K562 (cell line): Measurements from ENCODE around the gene TSEN54. TPM values are rescaled to one million over a fixed set of nuclear protein-coding genes. Genes with fewer than 3 reads are reported as not detected.

Source experiments
- ATAC-seq: fragments of 200-7000 bp; cut with Tn5 transposase; 3 replicates; pipeline ENCODE4 v1.9.1; 2020; ENCODE audit warnings: moderate library complexity
- BruUV-seq: library from RNA; stranded (reverse); fragments of 400-500 nt; replicated peaks from 2 replicates; lab custom pipeline; 2021; lab: Mats Ljungman, UMichigan
- CTCF ChIA-PET: fragments of 300-600 bp; formaldehyde crosslinking; extraction: SDS; loops from one replicate; lab custom pipeline; 2021; ENCODE audit warnings: low intra/inter-chr PET ratio; lab: Yijun Ruan, JAX
- POLR2A ChIA-PET: fragments of 300-600, 350-650 bp; sonication (Branson Sonifier 250); formaldehyde crosslinking; extraction: SDS; loops from one replicate; lab custom pipeline; 2021; ENCODE audit warnings: antibody characterized with exemption, inconsistent platforms; lab: Yijun Ruan, JAX
- DNase-seq, 4 experiments: peaks; one replicate each; pipeline versions ENCODE4 v3.0.0 to v3.0.0-alpha.2; 2011 to 2018; ENCODE audit warnings: low spot score in 3 of 4, mixed read lengths in 3 of 4; ENCODE audit errors: extremely low read depth in 1 of 4
- FAIRE-seq: peaks from 2 replicates; lab custom pipeline; 2011; peaks lifted over from hg19 to GRCh38; lab: Jason Lieb, UNC
- H2AFZ ChIP-seq: 2 replicates; pipeline ENCODE4 v1.6.0; 2011; ENCODE audit warnings: low read depth, low read length, control low read depth, inconsistent platforms
- H3K27ac ChIP-seq: fragments of 200-600 bp; 3 replicates; pipeline ENCODE4 v1.8.0; 2011; ENCODE audit warnings: low read depth, mild to moderate bottlenecking, control low read depth, inconsistent platforms, low read length, moderate library complexity, mixed read lengths; ENCODE audit errors: extremely low read depth
- H3K27me3 ChIP-seq, 2 experiments: fragments of 300-600 bp in 1 of 2; 2 replicates in 1 of 2; 3 replicates in 1 of 2; pipeline versions ENCODE4 v1.6.0 to v1.8.0; 2011; ENCODE audit warnings: inconsistent platforms in 2 of 2, low read length in 2 of 2, mild to moderate bottlenecking in 1 of 2, mixed read lengths in 1 of 2, moderate library complexity in 1 of 2; ENCODE audit not compliant: control insufficient read depth in 2 of 2, insufficient read depth in 2 of 2
- H3K36me3 ChIP-seq: fragments of 300-600 bp; 3 replicates; pipeline ENCODE4 v1.8.0; 2011; ENCODE audit warnings: mild to moderate bottlenecking, low read length, inconsistent platforms; ENCODE audit not compliant: control insufficient read depth, insufficient read depth
- H3K4me1 ChIP-seq, 2 experiments: fragments of 200-600 bp in 1 of 2; replicated peaks in 1 of 2; 2 replicates in 1 of 2; 3 replicates in 1 of 2; pipeline versions ENCODE4 v1.5.1 to v1.8.0; 2011; ENCODE audit warnings: inconsistent platforms in 2 of 2, low read length in 2 of 2, mild to moderate bottlenecking in 1 of 2, mixed read lengths in 1 of 2, moderate library complexity in 1 of 2; ENCODE audit not compliant: control insufficient read depth in 2 of 2, insufficient read depth in 2 of 2
- H3K4me2 ChIP-seq: 2 replicates; pipeline ENCODE4 v1.6.1; 2011; ENCODE audit warnings: low read length, control low read depth, inconsistent platforms, mixed read lengths; ENCODE audit not compliant: insufficient read depth
- H3K4me3 ChIP-seq: fragments of 200-600 bp; sonication (generic), shearing (Covaris generic); 2 replicates; pipeline ENCODE4 v1.5.1; 2016; ENCODE audit warnings: control low read depth, inconsistent platforms
- H3K79me2 ChIP-seq: fragments of 200-600 bp; 3 replicates; pipeline ENCODE4 v1.8.0; 2011; ENCODE audit warnings: low read length, inconsistent platforms; ENCODE audit not compliant: control insufficient read depth, insufficient read depth
- H3K9ac ChIP-seq, 2 experiments: 2 replicates each; pipeline versions ENCODE4 v1.6.0 to v1.6.1; 2011; ENCODE audit warnings: low read depth in 2 of 2, low read length in 2 of 2, control low read depth in 1 of 2, inconsistent platforms in 1 of 2, mild to moderate bottlenecking in 1 of 2, mixed read lengths in 1 of 2; ENCODE audit not compliant: insufficient read depth in 1 of 2
- H3K9me1 ChIP-seq: one replicate; pipeline ENCODE4 v1.6.0; 2011; ENCODE audit warnings: inconsistent platforms, mild to moderate bottlenecking, low read length, moderate library complexity; ENCODE audit not compliant: control insufficient read depth, insufficient read depth
- H3K9me3 ChIP-seq: replicated peaks from 2 replicates; pipeline ENCODE4 v1.5.1; 2011; ENCODE audit warnings: low read depth, low read length, inconsistent platforms; ENCODE audit not compliant: control insufficient read depth, insufficient read depth
- H4K20me1 ChIP-seq: replicated peaks from 2 replicates; pipeline ENCODE4 v1.6.1; 2011; ENCODE audit warnings: low read length, inconsistent platforms, mixed read lengths; ENCODE audit not compliant: control insufficient read depth, insufficient read depth
- ARID2 ChIP-seq: fragments of 450-650 bp; IDR thresholded peaks from 2 replicates; pipeline ENCODE4 v1.6.1; 2017; ENCODE audit warnings: antibody characterized with exemption, mild to moderate bottlenecking
- DEAF1 ChIP-seq: fragments of 450-650 bp; formaldehyde crosslinking; IDR thresholded peaks from 2 replicates; pipeline ENCODE4 v1.4.0; 2020; ENCODE audit warnings: mild to moderate bottlenecking, moderate library complexity
- ZBTB1 ChIP-seq: sonication (generic); formaldehyde crosslinking; IDR thresholded peaks from 2 replicates; pipeline ENCODE4 v1.8.1; 2023; ENCODE audit warnings: missing genetic modification reagents, low read depth, mild to moderate bottlenecking, borderline replicate concordance
- ZBTB7A ChIP-seq: IDR thresholded peaks from 2 replicates; pipeline ENCODE4 v1.6.1; 2011; ENCODE audit warnings: low read depth, mild to moderate bottlenecking, low read length, moderate library complexity, borderline replicate concordance; ENCODE audit not compliant: control insufficient read depth
- WGBS: fragments of 100-300 bp; shearing (Covaris generic); methylation state at CpG from one replicate; pipeline ENCODE4 v1.1.6; 2016; ENCODE audit warnings: low coverage, mixed read lengths; ENCODE audit not compliant: insufficient coverage; ENCODE audit errors: missing lambda C conversion rate; 5-methylcytosine and 5-hydroxymethylcytosine counted together
- in situ Hi-C: fragments of 300-500 bp; cut with MboI; formaldehyde crosslinking; loops from 4 replicates; pipeline ENCODE4 v1.15.0; 2018; ENCODE audit warnings: inconsistent platforms, mixed read lengths
- intact Hi-C: fragments of 100-400 bp; cut with micrococcal nuclease; formaldehyde crosslinking; loops from 2 replicates; pipeline ENCODE4 v1.14.2; 2022
- polyA plus RNA-seq, 8 experiments: library from polyadenylated mRNA; depleted of rRNA in 4 of 8; stranded (reverse) in 5 of 8; unstranded in 3 of 8; fragments of >200 nt; fragmentation: Nextera tagmentation in 2 of 8; fragmentation: Illumina TruSeq in 1 of 8; extraction: Ambion mirVana in 2 of 8; extraction: Trizol in 1 of 8; gene quantifications; 2 replicates each; pipeline versions ENCODE4 v1.2.1 to v1.2.3, GENCODE V29; 2011 to 2014; ENCODE audit warnings: inconsistent platforms in 1 of 8, missing spikeins in 1 of 8
- total RNA-seq, 7 experiments: library from RNA; depleted of rRNA in 6 of 7; stranded (reverse); fragments of >200 nt in 6 of 7; fragmentation: Illumina TruSeq in 2 of 7; extraction: Trizol in 2 of 7; gene quantifications; 2 replicates each; pipeline versions ENCODE4 v1.2.1 to v1.2.3, GENCODE V29; 2011 to 2021; ENCODE audit warnings: low replicate concordance in 1 of 7

The TSEN54 gene
- total and polyA plus RNA-seq, 9 of the 15 experiments (the other 6 are each of a cell fraction or from before 2014, with no cell fraction given) = 5.9 to 64.3 (median 48.9) TPM

- FAIRE-seq (no peak), ATAC-seq (no peak), DNase-seq (no peak)
- in situ Hi-C loops = no loop called here
- Histone ChIP-seq H3K9me1 (peaks cover 5% of the 10 kb centered on the region), H4K20me1 (peaks cover 18% of the 10 kb centered on the region), H3K4me1 (peaks cover 34 to 71% of the 10 kb centered on the region in 2 experiments), H3K9me3 (no peaks in the 10 kb centered on the region), H3K27me3 (no peaks in the 10 kb centered on the region), H3K27ac (no peak overlapping the region), H3K4me3 (peak overlapping the region; percentile 91), H3K9ac (peak overlapping the region; percentile 47 to 86; a peak in 3 of 4 replicates), H3K36me3 (peaks cover 26% of the 10 kb centered on the region; the same call in 2 of the 3 replicates), H2AFZ (peak overlapping the region; percentile 95; the same call in 1 of the 2 replicates), H3K4me2 (peak overlapping the region; percentile 87), H3K79me2 (peaks cover 10% of the 10 kb centered on the region)
- TSS peak; percentile 39 for BruUV-seq
- CTCF ChIA-PET = no interaction called here
- TF ChIP-seq ZBTB1 (CRISPR knock-in tag) (0 out of 2 replicates have a peak, but pooled peaks have one; percentile 21), ARID2 (no peak), ZBTB7A (peak; percentile 10; the same call in 1 of the 2 replicates), DEAF1 (CRISPR knock-in tag) (no peak)
- POLR2A ChIA-PET = interaction anchor here (1.1 to 1.3 kb wide), 3 partner anchors 39 to 254 kb away, joined by 3 read pairs; no protein-coding TSS in a partner anchor
- WGBS = 59% methylated on average over 14 of the region's 15 CpGs
- intact Hi-C loops = no loop called here
These were observed 1.9 kb upstream of the TSEN54 start for GRCh38 chr17:75514299-75514918.
